GM18861 (cell line): ENCODE results near the gene HIRA.
"Not testable (repeated sequence)": the region's sequence is repeated elsewhere in the genome, so short reads cannot be mapped to it uniquely, and the experiment has no call there.

Experiments used
- ATAC-seq: cut with Tn5 transposase; IDR thresholded peaks from one replicate; pipeline ENCODE4 v1.9.1; 2021; ENCODE audit not compliant: unreplicated experiment

Gene HIRA

DNA sequence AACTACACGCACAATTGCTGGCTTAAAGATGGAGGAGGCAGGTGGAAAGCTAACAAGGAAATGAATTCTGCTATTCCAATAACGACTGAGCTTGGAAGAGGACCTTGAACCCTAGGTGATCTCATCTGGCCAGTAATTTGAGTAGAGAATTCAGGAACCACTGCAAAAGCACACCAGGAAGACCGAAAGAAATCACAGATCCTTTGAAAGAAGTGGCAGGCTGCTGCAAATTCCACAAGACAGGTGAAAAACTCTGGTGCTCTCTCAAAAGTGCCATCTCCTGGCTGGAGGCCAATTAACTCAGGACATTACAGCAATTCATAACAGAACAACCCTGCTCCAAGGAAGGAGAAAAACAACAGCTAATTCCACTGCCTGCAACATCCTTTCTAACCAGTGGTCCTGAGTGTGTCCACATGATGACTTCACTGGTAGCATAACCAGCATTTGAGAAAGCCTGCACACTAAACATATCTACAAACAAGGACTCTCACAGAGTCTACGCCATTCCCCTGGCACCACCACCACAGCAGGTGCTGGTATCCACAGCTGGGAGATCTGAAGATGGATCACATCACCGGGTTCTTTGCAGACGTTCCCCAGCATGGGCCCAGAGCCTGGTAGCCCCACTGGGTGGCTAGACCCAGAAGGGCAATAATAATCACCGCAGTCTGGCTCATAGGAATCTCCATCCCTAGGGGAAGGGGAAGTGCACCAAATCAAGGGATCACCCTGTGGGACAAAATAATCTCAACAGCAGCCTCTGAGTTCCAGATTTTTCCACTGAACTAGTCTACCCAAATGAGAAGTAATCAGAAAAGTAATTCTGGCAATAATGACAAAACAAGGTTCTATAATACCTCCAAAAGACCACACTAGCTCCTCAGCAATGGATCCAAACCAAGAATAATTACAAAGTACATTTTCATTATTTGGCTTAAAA is 95.1 kb downstream of the HIRA start:
- ATAC-seq, result no peak

DNA sequence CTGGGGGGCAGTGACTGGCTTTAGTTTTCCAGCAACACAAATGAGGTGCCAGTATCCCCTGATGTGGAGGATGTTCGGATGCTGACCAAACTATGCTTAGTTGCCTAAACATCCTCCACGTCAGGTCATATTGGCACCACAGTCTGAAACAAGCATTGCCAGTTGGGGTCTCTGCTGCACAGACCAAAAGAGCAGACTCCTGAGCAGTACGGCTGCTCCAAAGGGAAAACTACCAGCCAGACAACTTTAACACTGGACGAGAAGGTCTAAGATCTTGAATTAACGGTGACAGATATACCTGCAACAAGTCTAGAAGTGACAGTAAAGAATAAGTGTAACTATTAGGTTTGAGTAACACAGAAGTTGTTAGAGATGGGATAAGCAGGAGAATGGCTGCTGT is 99.6 kb downstream of the HIRA start:
- ATAC-seq, result no peak

DNA sequence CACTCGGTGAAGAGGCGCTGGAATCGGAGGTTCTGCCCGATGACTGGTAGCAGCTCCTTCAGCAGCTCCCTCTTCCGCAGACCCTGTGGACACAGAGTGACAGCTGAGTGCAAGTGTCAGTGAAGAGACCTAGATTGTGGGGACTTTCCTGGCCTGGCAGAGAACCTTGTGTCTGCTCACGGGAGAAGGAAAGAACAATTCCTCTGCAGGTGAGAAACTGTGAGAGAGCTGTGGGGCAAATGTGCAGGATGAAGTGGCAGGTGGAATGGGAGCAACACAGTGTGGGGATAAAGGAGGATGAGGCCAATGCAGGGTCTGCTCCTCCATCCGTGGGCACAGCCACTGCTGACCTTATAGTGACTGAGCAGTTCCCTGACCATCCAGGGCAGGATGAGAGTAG is 100.1 kb downstream of the HIRA start:
- ATAC-seq, result no peak

DNA sequence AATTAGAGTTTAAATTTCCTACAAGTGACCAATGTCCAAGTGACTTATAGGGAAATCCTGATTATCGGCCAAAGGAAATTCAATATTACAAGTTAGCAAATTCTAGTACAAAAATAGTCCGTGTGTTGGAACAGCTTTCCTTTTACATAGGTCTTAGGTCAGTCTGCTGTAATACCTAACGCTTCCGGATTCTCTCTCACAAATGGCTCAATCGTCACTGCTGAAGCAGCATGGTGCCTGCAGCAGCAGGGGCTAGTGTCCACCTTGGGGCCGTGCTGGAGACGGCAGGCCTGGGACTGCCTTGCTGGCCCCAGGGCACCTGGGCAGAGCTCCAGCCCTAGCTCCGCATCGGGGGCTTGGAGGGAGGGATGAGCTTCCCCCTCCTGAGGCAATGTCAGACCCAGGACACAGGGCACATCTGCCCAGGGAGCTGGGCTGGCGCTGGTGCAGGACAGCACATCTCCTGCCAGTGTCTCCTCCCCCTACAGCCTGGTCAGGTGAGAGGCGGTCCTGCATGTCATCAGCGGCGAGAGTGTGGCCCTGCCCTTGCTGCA is 100.6 kb downstream of the HIRA start:
- no peak for ATAC-seq

DNA sequence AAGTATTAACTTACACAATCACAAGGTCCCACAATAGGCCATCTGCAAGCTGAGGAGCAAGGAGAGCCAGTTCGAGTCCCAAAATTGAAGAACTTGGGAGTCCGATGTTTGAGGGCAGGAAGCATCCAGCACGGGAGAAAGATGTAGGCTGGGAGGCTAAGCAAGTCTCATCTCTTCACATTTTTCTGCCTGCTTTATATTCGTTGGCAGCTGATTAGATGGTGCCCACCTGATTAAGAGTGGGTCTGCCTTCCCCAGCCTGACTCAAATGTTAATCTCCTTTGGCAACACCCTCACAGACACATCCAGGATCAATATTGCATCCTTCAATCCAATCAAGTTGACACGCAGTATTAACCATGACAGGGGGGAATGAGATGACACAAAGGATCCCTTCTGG is 101.3 kb downstream of the HIRA start:
- ATAC-seq, result not testable (repeated sequence)

DNA sequence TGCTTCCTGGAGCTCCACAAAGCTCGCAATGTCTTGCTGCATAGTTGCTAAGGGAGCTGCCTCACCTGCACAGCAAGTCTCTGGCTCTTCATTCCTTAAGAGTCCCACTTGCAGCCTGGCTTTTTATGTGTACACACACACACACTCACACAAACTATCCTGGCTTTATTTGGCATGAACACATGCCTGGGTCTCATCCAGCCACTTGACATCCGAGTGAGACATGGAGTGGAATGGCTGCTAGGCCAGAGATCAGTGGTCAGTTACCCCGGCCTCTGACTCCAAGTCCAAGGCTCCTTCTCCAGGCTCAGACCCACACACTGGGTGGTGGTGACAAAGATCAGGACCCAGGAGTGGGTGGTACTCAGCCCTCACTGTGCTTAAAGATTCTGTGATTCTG is 102.1 kb downstream of the HIRA start:
- ATAC-seq, result no peak

DNA sequence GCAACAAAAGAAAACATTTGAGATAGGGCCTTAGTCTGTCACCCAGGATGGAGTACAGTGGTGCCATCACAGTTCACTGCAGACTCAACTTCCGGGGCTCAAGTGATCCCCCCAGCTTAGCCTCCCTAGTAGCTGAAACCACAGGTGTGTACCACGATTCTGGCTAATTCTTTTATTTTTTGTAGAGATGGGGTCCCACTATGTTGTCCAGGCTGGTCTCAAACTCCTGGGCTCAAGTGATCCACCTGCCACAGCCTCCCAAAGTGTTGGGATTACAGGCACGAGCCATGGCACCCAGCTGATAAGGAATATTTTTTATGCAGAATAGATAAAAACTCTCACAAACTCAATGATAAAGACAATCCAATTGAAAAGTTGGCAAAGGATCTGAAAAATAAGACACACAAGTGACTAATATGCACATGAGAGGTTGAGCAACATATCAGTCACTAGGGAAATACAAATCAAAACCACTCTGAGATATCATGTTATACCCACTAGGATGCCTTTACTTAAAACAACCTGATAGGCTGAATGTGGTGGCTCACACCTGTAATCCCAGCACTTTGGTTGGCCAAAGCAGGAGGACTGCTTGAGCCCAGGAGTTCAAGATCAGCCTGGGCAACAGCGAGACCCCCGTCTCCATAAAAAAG is 106.1 kb downstream of the HIRA start:
- ATAC-seq, result no peak

DNA sequence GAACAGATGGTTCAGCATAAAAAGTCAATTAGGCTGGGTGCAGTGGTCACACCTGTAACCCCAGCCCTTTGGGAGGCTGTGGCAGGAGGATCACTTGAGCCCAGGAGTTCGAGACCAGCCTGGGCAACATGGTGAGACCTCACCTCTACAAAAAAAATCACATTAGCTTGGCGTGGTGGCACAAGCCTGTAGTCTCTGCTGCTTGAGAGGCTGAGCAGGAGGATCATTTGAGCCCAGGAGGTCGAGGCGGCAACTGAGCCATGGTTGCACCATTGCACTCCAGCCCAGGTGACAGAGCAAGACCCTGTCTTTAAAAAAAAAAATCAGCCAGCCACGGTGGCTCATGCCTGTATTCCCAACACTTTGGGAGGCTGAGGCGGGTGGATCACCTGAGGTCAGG is 108.1 kb downstream of the HIRA start:
- ATAC-seq, result not testable (repeated sequence)

DNA sequence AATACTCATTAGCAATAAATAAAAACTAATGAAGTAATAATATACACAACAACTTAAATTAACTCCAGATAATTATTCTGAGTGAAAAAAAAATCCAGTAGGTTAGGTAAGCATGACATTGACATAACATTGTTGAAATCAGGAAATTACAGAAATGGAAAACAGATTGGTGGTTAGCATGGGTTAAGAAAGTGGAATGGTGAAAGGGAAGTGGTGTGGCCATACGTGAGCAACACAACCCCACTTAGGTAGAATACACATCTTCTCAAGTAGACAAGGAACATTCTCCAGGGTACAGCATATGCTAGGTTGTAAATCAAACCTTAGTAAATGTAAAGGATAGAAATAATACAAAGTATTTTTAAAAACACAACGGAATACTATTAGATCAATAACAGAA is 109.8 kb downstream of the HIRA start:
- ATAC-seq, result no peak

DNA sequence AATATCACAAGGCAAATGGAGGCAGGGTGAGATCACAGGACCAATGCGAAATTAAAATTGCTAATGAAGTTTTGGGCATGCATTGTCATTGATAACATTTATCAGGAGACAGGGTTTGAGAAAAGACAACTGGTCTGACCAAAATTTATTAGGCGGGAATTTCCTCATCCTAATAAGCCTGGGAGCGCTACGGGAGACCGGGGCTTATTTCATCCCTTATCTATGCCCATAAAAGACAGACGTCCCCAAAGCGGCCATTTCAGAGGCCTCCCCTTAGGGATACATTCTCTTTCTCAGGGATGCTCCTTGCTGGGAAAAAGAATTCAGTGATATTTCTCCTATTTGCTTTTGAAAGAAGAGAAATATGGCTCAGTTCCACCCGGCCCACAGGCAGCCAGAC is 111.4 kb downstream of the HIRA start:
- not testable (repeated sequence) for ATAC-seq

DNA sequence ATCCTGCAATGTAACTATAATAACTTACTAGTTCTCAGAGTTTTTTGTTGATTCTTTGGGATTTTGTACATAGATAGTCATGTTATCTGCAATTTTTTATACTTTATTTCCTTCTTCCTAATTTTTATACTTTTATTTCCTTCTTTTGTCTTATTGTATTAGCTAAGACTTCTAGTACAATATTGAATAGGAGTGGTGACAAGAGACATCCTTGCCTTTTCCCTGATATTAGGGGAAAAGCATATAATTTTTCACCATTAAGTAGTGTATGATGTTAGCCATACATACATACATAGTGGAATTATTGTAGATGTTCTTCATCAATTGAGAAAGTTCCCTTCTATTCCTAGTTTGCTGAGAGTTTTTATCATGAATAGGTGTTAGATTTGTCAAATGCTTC is 112.3 kb downstream of the HIRA start:
- no peak for ATAC-seq

DNA sequence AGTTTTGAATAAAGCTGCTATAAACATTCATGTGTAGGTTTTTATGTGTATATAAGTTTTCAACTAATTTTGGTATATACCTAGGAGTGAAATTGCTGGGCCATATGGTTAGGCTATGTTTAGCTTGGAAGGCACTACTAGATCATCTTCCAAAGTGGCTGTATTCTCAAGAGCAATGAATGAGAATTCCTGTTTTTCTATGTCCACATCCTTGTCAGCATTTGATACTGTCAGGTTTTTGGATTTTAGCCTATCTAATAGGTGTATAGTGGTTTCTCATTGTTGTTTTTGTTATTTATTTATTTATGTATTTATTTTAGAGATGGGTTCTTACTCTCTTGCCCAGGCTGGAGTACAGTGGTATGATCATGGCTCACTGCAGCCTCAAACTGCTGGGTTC is 113.7 kb downstream of the HIRA start:
- no peak for ATAC-seq

DNA sequence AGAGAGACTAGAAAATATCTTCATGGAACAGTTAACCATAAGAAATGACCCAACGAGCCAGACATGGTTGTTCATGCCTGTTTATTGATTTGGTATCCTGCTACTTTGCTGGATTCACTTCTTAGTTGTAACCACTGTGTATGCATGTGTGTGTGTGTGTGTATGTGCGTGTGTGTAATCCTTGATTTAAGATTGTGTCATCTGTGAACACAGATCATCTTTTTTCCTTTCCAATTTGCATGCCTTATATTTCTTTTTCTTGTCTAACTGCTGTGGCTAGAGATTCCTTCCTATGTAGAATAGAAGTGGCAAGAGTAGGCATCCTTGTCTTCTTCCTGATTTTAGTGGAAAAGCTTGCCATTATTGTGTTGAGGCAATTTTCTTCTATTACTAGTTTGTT is 123.7 kb downstream of the HIRA start:
- no peak for ATAC-seq

DNA sequence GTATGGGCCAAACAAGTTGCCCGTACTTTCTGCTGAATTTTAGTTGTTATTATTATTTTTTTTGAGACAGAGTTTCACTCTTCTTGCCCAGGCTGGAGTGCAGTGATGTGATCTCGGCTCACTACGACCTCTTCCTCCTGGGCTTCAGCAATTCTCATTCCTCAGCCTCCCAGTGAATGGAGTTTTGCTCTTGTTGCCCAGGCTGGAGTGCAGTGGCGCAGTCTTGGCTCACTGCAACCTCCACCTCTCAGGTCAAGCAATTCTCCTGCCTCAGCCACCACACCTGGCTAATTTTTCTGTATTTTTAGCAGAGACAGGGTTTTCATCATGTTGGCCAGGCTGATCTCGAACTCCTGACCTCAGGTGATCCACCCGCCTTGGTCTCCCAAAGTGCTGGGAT is 125.0 kb downstream of the HIRA start:
- ATAC-seq, result not testable (repeated sequence)

DNA sequence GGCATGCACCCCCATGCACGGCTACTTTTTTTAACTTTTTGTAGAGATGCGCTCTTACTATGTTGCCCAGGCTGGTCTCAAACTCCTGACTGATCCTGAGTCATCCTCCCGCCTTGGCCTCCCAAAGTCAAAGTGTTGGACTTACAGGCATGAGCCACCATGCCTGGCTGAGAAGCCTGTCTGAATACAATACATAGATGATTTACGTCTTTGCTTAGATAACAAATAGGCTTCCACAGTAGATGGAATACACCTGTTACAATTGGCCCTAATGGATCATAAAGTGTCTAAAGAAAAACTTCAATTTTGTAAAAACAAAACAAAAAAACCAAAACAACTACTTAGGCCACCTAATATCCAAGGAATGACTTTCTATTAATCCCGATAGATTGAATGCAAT is 127.0 kb downstream of the HIRA start:
- no peak for ATAC-seq

DNA sequence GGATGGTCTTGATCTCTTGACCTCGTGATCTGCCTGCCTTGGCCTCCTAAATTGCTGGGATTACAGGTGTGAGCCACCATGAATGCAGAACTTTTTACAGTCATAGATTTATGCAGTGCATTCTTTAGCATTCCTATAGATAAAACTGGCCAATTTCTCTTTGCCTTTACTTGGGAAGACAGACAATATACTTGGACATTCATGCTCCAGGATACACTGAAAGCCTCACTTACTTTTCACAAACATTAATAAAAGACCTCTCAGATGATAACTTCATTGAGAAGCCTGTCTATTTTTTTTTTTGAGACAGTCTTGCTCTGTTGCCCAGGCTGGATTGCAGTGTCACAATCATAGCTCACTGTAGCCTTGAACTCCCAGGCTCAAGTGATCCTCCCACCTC is 127.7 kb downstream of the HIRA start:
- ATAC-seq, result no peak

DNA sequence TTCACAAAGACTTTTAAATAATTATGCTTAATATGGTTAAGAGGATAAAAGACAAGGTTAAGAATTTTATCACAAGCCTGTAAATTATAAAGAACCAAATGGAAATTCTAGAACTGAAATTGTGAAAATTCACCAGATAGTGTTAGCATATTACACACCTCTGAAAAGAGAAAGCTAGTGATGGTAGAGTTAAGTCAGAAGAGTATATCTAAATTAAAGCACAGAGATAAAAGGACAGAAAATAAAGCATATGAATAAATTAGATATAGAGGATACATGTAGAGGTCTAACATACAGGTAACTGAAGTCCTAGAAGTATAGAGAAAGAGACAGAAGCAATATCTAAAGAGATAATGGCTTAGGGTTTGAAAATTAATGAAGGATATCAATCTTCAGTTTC is 135.8 kb downstream of the HIRA start:
- ATAC-seq, result no peak

DNA sequence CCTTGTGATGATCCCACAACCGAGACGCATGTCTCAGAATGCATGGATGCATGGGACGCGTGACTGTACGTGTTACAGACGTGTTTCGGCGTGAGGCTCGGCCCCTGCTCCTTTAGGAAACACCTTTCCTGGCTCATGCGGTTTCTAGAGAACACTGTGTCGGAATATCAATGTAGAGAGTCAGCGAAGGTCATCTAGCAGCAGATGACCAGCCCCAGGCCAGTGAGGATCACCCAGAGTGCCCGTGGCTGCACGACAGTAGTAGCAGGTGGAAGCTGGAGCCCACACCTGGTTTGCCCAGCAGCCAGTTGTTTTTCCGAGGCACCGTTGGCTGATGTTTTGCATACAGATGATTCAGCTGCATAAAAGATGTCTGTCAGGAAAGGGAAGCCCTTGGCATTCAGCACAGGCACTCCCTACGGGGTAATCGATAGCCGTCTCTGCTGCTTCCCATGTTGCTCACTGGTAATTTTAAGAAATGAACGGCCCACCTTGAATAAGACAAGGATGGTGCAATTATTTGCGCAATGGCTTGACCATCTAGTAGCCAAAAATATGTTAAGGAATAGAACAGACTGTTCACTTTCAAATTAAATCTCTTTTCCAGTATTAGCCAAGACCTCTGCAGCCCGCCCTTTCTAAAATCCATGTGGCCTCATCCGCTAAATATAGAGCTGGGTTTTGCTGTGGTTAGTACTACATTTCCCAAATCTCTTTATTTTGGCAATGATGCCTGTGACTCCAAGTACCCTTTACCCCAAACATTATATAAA is 138.9 kb downstream of the HIRA start:
- no peak for ATAC-seq

DNA sequence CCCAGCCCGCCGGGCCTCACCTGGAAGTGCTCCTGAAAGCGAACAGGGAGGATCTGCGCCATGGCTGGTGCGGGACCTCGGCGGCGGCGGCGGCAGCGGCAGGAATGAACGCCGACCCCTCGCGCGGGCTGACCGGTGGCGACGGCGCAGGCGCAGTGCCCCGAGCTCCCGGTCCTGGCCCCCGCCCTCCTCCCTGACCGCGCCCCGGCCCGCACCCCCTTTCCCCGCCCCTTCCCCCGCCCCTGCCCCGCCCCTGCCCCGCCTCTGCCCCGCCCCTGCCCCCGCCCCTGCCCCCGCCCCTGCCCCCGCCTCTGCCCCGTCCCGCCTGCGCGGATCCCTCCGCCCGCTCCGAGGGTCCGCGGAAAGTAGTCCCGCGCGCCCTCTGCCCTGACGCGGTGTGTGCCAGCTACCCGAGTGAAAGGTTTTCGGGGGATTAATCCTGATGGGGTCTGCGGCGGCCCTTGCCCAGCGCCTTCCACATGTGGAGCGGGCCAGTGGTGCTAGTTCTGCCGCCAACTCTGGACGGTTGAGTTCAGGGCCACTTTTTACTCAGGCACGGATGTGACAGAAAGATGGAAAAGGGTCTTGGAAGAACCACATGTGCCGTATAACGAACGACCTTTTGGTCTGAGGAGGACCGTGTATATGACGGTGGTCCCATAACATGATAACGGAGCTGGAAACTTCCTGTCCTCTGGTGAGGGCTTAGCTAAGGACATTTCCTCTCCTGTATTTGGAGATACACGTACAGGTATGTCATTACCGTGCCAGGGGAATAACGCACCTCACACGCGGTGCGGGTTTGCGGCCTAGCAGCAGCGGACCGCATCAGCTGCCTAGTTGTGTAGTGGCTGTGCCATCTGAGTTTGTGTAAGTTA is 139.7 kb downstream of the HIRA start, which contains the start of gene CLTCL1:
CLTCL1 (minus strand) TSS at position 140 of the 878 bp plus-strand sequence; CDS start at position 62, 78 bp downstream.
- peak; percentile 40 for ATAC-seq

DNA sequence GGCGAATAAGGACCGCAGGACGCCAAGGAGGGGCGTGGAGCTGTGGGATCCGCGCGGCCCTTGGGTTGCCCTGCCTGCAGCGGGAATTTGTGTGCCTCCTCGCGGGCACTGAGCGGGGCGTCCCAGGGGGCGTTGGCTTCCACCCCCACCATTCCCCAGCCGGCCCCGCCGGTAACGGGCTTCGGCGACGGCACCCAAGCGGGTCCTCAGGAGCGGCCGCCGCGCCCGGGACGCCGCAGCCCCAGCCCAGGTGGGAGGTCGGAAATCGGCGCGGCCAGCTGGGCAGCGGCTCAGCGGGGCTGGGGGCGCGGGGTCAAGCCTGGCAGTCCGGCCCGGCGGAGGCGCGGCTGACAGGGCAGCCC is 140.3 kb downstream of the HIRA start:
- peak; percentile 18 for ATAC-seq
